Stomach (tissue), 9 donors: ENCODE measurements around the gene TNS3. TPM values are rescaled to one million over a fixed set of nuclear protein-coding genes. Genes with fewer than 3 reads are reported as not detected.

ENCODE experiments used
- DNase-seq, 2 donors: peaks; one replicate each; pipeline versions ENCODE4 v3.0.0 to v3.0.0-alpha.2; 2013 to 2019
- H3K27ac ChIP-seq, 5 donors: fragments of 200-600 bp in 4 of 5; sonication (generic) in 4 of 5; one replicate each; pipeline ENCODE4 v1.5.1; 2013 to 2019; ENCODE audit warnings: mild to moderate bottlenecking in 1 of 5, moderate library complexity in 1 of 5
- H3K27me3 ChIP-seq, 3 donors: fragments of 200-600 bp; sonication (generic); one replicate each; pipeline ENCODE4 v1.5.1; 2017 to 2019; ENCODE audit warnings: mixed run types in 1 of 3
- H3K36me3 ChIP-seq, 4 donors: fragments of 200-600 bp; sonication (generic); 1 replicate in 3 of 4; 2 replicates in 1 of 4; pipeline ENCODE4 v1.5.1; 2016 to 2019
- H3K4me1 ChIP-seq, 4 donors: fragments of 200-600 bp; sonication (generic); one replicate each; pipeline ENCODE4 v1.5.1; 2016 to 2019
- H3K4me3 ChIP-seq, 4 donors: fragments of 200-600 bp; sonication (generic) in 3 of 4; one replicate each; pipeline ENCODE4 v1.5.1; 2016 to 2019; ENCODE audit warnings: mild to moderate bottlenecking in 1 of 4
- H3K9me3 ChIP-seq, 4 donors: fragments of 200-600 bp; sonication (generic); one replicate each; pipeline ENCODE4 v1.5.1; 2016 to 2019
- EP300 ChIP-seq: sonication (generic); formaldehyde crosslinking; IDR thresholded peaks from one replicate; pipeline ENCODE4 v1.6.1; 2017; ENCODE audit warnings: antibody characterized with exemption
- POLR2A ChIP-seq, 4 donors: fragments of 450-650 bp; IDR thresholded peaks; one replicate each; pipeline ENCODE4 v1.6.1; 2016; ENCODE audit warnings: antibody characterized with exemption in 4 of 4, control low read depth in 2 of 4, mild to moderate bottlenecking in 1 of 4, moderate library complexity in 1 of 4
- POLR2AphosphoS5 ChIP-seq, 3 donors: sonication (generic); formaldehyde crosslinking; IDR thresholded peaks; one replicate each; pipeline ENCODE4 v1.6.1; 2016; ENCODE audit warnings: antibody characterized with exemption in 3 of 3
- WGBS, 5 donors: extraction: QIAGEN DNeasy Blood & Tissue Kit in 3 of 5; methylation state at CpG; one replicate each; pipeline versions ENCODE4 v1.1.5 to v1.1.7; 2013 to 2018; 5-methylcytosine and 5-hydroxymethylcytosine counted together
- intact Hi-C: fragments of 100-400 bp; cut with DNase I; formaldehyde crosslinking; loops from one replicate; pipeline ENCODE4 v1.15.1; 2023; ENCODE audit warnings: low total_unique reads
- polyA plus RNA-seq, 3 donors: library from polyadenylated mRNA; stranded (reverse); fragments of 200-250 nt; gene quantifications; one replicate each; pipeline ENCODE4 v1.2.3, GENCODE V29; 2013
- total RNA-seq, 5 donors: library from RNA; depleted of rRNA; stranded (reverse); fragments of >200 nt; gene quantifications; one replicate each; pipeline versions ENCODE4 v1.1.0 to v1.2.3, GENCODE V29; 2014 to 2016
- TF ChIP-seq, protein P1 (sequence below), 7 experiments: fragments of 450-650 bp in 4 of 7; fragments of 200-600 bp in 3 of 7; sonication (generic) in 3 of 7; IDR thresholded peaks; one replicate each; pipeline ENCODE4 v1.5.1; 2016 to 2019; ENCODE audit warnings: antibody characterized with exemption in 7 of 7, control low read depth in 2 of 7, mild to moderate bottlenecking in 1 of 7
- donor health status: healthy with polysubstance abuse.
- donor health status: Bipolar disorder and iron deficiency.
- donor health status: healthy.

The TNS3 gene
- total and polyA plus RNA-seq, 8 donors: 10.0 to 105 (median 41.0) TPM

DNA sequence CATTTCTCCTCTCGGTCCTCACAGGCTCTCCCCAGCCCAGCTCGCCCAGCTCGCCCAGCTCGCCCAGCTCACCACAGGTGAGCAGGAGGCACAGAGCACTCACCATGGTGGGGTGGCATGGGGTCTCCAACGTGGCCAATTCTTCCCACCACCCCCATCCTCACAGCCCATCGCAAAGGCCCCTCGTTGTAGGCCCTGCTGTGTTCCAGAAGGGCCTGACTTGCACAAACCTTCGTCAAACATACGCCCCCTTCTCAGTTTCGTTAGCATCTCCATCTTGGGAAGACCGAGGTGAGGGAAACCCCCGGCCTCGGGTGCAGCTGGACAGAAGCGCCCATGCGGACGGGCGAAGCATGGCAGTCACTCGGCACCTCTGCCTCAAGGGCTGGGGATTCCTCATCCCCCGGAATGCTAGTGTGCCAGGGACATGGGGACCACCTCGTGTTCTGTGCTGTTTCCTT lies 304.6 kb downstream of the TNS3 start:
- H3K27ac ChIP-seq: no peak overlapping the region
- no peaks in the 10 kb centered on the region for H3K4me1 ChIP-seq
- H3K9me3 ChIP-seq: no peaks in the 10 kb centered on the region
- 89 to 97% (median 93%) methylated on average over 20 of the region's 20 CpGs for WGBS, 5 donors
- TF ChIP-seq POLR2AphosphoS5 (IDR thresholded peaks at IDR 0.05) (no peak), EP300 (no peak), POLR2A (IDR thresholded peaks at IDR 0.05) (no peak)
- TF ChIP-seq, protein P1, sequence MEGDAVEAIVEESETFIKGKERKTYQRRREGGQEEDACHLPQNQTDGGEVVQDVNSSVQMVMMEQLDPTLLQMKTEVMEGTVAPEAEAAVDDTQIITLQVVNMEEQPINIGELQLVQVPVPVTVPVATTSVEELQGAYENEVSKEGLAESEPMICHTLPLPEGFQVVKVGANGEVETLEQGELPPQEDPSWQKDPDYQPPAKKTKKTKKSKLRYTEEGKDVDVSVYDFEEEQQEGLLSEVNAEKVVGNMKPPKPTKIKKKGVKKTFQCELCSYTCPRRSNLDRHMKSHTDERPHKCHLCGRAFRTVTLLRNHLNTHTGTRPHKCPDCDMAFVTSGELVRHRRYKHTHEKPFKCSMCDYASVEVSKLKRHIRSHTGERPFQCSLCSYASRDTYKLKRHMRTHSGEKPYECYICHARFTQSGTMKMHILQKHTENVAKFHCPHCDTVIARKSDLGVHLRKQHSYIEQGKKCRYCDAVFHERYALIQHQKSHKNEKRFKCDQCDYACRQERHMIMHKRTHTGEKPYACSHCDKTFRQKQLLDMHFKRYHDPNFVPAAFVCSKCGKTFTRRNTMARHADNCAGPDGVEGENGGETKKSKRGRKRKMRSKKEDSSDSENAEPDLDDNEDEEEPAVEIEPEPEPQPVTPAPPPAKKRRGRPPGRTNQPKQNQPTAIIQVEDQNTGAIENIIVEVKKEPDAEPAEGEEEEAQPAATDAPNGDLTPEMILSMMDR (IDR thresholded peaks at IDR 0.05): no peak
- DNase-seq: no peak
- no peak overlapping the region for H3K4me3 ChIP-seq
- H3K27me3 ChIP-seq: no peaks in the 10 kb centered on the region
- H3K36me3 ChIP-seq: peaks cover 33 to 75% (median 72%) of the 10 kb centered on the region in 4 donors
- intact Hi-C loops: loop anchor here (10.0 kb wide), 1 partner anchor 147 kb away; no protein-coding TSS in a partner anchor

DNA sequence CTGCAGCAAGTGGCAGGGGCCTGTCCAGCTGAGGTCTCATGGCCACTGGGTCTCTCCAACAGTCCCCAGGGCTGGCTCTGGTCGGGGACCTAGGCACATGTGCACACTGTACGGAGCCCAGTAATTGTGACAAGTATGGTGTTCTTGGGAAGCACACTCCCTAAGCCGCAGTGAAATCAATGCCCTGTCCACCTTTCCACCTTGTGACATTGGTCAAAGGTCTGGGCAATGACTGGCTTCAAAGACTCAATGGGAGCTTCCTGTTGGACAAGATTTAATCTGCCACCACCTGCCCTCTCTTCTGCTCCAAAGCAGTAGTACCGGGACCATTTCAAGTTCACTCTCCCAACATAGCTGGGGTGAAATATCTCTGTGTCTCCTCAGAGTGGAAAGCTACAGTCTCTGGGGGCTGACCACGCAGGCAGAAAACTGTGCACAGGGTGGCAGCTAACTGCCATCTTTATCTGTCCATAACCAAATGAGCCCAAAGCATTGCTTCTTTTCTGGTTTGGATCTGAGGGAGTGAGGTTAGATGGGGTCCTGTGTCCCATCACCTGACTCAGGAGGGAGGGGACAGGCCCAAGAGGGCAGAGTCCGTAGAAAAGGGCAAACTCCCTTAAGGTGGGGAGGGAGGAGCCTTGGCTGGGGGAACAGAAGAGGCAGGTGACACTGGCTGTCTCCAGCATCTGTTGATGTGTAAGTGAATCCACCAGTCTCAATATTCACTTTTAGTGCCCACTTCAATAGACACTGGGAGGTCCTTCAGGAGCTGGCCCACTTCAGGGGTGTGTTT lies 307.7 kb downstream of the TNS3 start:
- 89 to 95% (median 93%) methylated on average over 6 of the region's 6 CpGs for WGBS, 5 donors

DNA sequence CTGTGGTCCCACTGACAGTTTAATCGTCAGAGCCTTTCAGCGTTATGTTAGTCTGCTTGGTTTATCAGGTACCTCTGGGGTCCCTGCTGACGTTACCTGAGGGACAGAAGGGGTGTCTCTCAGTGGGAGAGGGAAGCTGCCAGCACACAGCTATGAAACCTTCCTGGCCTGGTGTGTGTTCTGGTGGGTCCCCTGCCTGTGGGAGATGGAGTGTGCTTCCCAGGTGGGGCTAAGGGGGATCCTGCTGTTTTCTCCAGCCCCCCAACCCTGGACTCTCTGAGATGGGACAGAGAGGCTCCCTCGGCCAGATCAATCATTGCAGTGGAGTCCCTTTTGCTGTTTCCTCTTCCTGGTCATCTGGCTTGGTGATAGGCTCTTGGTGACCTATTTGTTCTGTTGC lies 308.8 kb downstream of the TNS3 start:
- intact Hi-C loops: loop anchor here (5.0 to 10.0 kb wide), 2 partner anchors 152 to 544 kb away; no protein-coding TSS in a partner anchor
- 90 to 100% (median 97%) methylated on average over 4 of the region's 4 CpGs for WGBS, 5 donors
- no peak for DNase-seq

More for the DNA sequence above, 307.7 kb downstream of the TNS3 start:
- intact Hi-C loops: loop anchor here (5.0 to 10.0 kb wide), 2 partner anchors 151 to 543 kb away; no protein-coding TSS in a partner anchor
- Histone ChIP-seq H3K27ac (no peak overlapping the region), H3K27me3 (no peaks in the 10 kb centered on the region), H3K36me3 (peaks cover 17 to 43% (median 40%) of the 10 kb centered on the region in 4 donors), H3K9me3 (no peaks in the 10 kb centered on the region), H3K4me3 (no peak overlapping the region), H3K4me1 (no peaks in the 10 kb centered on the region)
- DNase-seq: no peak
- TF ChIP-seq, protein P1 (IDR thresholded peaks at IDR 0.05): no peak
- TF ChIP-seq EP300 (no peak), POLR2A (IDR thresholded peaks at IDR 0.05) (no peak), POLR2AphosphoS5 (IDR thresholded peaks at IDR 0.05) (no peak)

DNA sequence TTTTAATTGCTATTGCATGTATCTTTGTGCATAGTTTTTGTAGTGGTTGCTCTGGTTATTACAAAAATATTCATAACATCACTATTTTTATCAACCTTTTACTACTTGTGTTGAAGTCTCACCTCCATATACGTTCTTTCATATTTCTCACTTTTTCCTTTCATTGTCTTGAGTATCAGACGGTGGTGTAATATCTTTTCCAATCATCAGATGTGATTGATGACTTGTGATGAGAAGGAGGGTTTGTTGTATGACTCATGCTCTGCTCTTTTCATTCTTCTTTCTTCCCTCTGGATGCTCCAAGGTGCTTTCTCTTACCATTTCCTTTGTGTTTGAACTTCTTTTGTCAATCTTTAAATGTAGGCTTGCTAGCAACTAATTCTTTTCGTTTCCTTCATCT lies 310.2 kb downstream of the TNS3 start:
- TF ChIP-seq POLR2AphosphoS5 (IDR thresholded peaks at IDR 0.05) (no peak), EP300 (no peak), POLR2A (IDR thresholded peaks at IDR 0.05) (no peak)
- TF ChIP-seq, protein P1 (IDR thresholded peaks at IDR 0.05): no peak
- intact Hi-C loops: loop anchor here (5.0 to 10.0 kb wide), 2 partner anchors 153 to 546 kb away; no protein-coding TSS in a partner anchor
- Histone ChIP-seq H3K27me3 (no peaks in the 10 kb centered on the region), H3K9me3 (peaks cover 0 to 12% (median 6%) of the 10 kb centered on the region in 4 donors), H3K4me3 (no peak overlapping the region), H3K36me3 (peaks cover 7 to 25% (median 16%) of the 10 kb centered on the region in 4 donors), H3K4me1 (peaks cover under 1 to 5% (median 2%) of the 10 kb centered on the region in 4 donors), H3K27ac (no peak overlapping the region)
- no peak for DNase-seq
- WGBS, 5 donors: 79 to 89% (median 85%) methylated on average over 3 of the region's 3 CpGs

More for the DNA sequence above, 308.8 kb downstream of the TNS3 start:
- TF ChIP-seq POLR2A (IDR thresholded peaks at IDR 0.05): no peak
- no peak for TF ChIP-seq POLR2AphosphoS5 (IDR thresholded peaks at IDR 0.05)
- TF ChIP-seq EP300: no peak
- TF ChIP-seq, protein P1 (IDR thresholded peaks at IDR 0.05): no peak
- no peak overlapping the region for H3K27ac ChIP-seq
- H3K9me3 ChIP-seq: peaks cover 0 to 9% (median 4%) of the 10 kb centered on the region in 4 donors
- H3K4me1 ChIP-seq: no peaks in the 10 kb centered on the region
- H3K4me3 ChIP-seq: no peak overlapping the region
- peaks cover 14 to 38% (median 30%) of the 10 kb centered on the region in 4 donors for H3K36me3 ChIP-seq
- no peaks in the 10 kb centered on the region for H3K27me3 ChIP-seq
